ENCODE data around the gene LRRC8D. TPM values are rescaled to one million over a fixed set of nuclear protein-coding genes. Genes with fewer than 3 reads are reported as not detected.

LRRC8D gene
- total and polyA plus RNA-seq, 9 of the 15 experiments (the other 6 are each of a cell fraction or from before 2014, with no cell fraction given) = 3.4 to 53.9 (median 15.9) TPM

- peak; percentile 14; the same call in 1 of the 2 replicates for TF ChIP-seq ZNF592 (IDR thresholded peaks at IDR 0.05)
- peak; percentile 73; the same call in 1 of the 2 replicates for TF ChIP-seq JUN (IDR thresholded peaks at IDR 0.05; ENCODE audit: borderline replicate concordance, low read depth, low read length)
- TF ChIP-seq JUN (CRISPR knock-in tag; IDR thresholded peaks at IDR 0.05; ENCODE audit: borderline replicate concordance) = no peak
- TF ChIP-seq SMARCC2 (IDR thresholded peaks at IDR 0.05; ENCODE audit: low read depth) = peak; percentile 40; the same call in 1 of the 2 replicates
- TF ChIP-seq SMARCA4 (IDR thresholded peaks at IDR 0.05) = peak; percentile 51; the same call in 1 of the 2 replicates
- TF ChIP-seq ARID1B (IDR thresholded peaks at IDR 0.05) = peak; percentile 37; the same call in 1 of the 2 replicates
- TF ChIP-seq EP300 (IDR thresholded peaks at IDR 0.05; ENCODE audit: low read length) = no peak
- peak; percentile 34; the same call in 1 of the 2 replicates for TF ChIP-seq CBFA2T2 (conservative IDR thresholded peaks at IDR 0.05)
Measured at GRCh38 chr1:89945852-89946476, 125.1 kb downstream of the LRRC8D start (continued).
